ENCODE measurements around the gene CELF4.

CELF4 gene

GRCh38 chr18:37430357-37431076 lies 135.1 kb downstream of the CELF4 start:
- H3K4me1 ChIP-seq (ENCODE audit: control insufficient read depth, insufficient read depth, low read length, unreplicated experiment) = no peaks in the 10 kb centered on the region
- no peak overlapping the region for H3K4me3 ChIP-seq (ENCODE audit: low read depth, low read length)
- H2AFZ ChIP-seq (ENCODE audit: low read length, unreplicated experiment) = no peak overlapping the region
- H3K27me3 ChIP-seq (ENCODE audit: insufficient read depth, low read length) = peaks cover 24% of the 10 kb centered on the region
- no peaks in the 10 kb centered on the region for H3K79me2 ChIP-seq (ENCODE audit: control insufficient read depth, insufficient read depth, low read length, unreplicated experiment)
- H3K27ac ChIP-seq (ENCODE audit: low read depth, low read length) = no peak overlapping the region
- H3K36me3 ChIP-seq (ENCODE audit: insufficient read depth, low read length) = no peaks in the 10 kb centered on the region

DNA sequence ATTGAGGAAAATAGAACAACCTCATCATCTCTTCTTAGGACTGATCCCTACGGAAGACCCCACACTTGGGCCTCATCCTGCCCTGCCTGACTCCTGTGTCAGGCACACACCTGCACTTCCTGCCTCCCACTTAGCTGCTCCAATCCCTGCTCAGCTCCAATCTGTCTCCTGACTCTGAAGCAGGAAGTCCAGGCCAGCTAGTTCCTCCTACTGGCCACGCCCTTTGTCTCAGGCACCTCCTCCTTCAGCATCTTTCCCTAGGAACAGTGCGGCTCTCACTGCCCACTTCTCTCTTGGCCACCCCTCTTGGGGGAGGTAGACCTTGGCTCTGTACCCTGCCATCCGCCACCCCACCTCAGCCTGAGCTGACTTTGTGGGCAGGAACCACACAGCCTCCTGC lies 135.8 kb downstream of the CELF4 start:
- no peak overlapping the region for H3K27ac ChIP-seq (ENCODE audit: low read depth, low read length)
- H2AFZ ChIP-seq (ENCODE audit: low read length, unreplicated experiment) = no peak overlapping the region
- peaks cover 17% of the 10 kb centered on the region for H3K27me3 ChIP-seq (ENCODE audit: insufficient read depth, low read length)
- no peak overlapping the region for H3K4me3 ChIP-seq (ENCODE audit: low read depth, low read length)
- no peaks in the 10 kb centered on the region for H3K4me1 ChIP-seq (ENCODE audit: control insufficient read depth, insufficient read depth, low read length, unreplicated experiment)
- no peaks in the 10 kb centered on the region for H3K36me3 ChIP-seq (ENCODE audit: insufficient read depth, low read length)
- H3K79me2 ChIP-seq (ENCODE audit: control insufficient read depth, insufficient read depth, low read length, unreplicated experiment) = no peaks in the 10 kb centered on the region

GRCh38 chr18:37428288-37428974 lies 137.2 kb downstream of the CELF4 start:
- no peaks in the 10 kb centered on the region for H3K79me2 ChIP-seq (ENCODE audit: control insufficient read depth, insufficient read depth, low read length, unreplicated experiment)
- H3K27me3 ChIP-seq (ENCODE audit: insufficient read depth, low read length) = peaks cover 8% of the 10 kb centered on the region; the same call in 1 of the 2 replicates
- H2AFZ ChIP-seq (ENCODE audit: low read length, unreplicated experiment) = no peak overlapping the region
- H3K27ac ChIP-seq (ENCODE audit: low read depth, low read length) = no peak overlapping the region
- H3K4me1 ChIP-seq (ENCODE audit: control insufficient read depth, insufficient read depth, low read length, unreplicated experiment) = no peaks in the 10 kb centered on the region
- H3K36me3 ChIP-seq (ENCODE audit: insufficient read depth, low read length) = no peaks in the 10 kb centered on the region
- no peak overlapping the region for H3K4me3 ChIP-seq (ENCODE audit: low read depth, low read length)

DNA sequence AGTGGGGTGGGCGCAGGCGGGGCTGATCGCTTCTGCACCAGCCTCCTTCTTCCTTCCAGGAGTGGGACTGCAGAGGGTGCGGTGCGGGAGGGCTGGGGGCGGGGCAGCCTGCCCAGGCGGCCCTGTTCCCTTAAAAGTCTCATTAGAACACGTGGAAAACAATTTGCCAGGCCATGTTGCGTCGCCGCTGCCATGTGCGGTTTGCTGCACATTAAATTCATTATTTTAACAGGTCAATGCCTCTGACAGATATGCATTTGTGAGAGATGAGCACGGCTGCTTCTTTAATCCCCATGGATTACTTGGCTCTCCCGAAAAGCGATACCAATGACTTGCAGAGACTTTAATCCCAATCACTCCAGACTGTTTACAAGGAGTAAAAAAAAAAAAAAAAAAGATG lies 139.0 kb downstream of the CELF4 start:
- H3K36me3 ChIP-seq (ENCODE audit: insufficient read depth, low read length) = no peaks in the 10 kb centered on the region
- no peak overlapping the region for H3K27ac ChIP-seq (ENCODE audit: low read depth, low read length)
- no peak overlapping the region for H2AFZ ChIP-seq (ENCODE audit: low read length, unreplicated experiment)

DNA sequence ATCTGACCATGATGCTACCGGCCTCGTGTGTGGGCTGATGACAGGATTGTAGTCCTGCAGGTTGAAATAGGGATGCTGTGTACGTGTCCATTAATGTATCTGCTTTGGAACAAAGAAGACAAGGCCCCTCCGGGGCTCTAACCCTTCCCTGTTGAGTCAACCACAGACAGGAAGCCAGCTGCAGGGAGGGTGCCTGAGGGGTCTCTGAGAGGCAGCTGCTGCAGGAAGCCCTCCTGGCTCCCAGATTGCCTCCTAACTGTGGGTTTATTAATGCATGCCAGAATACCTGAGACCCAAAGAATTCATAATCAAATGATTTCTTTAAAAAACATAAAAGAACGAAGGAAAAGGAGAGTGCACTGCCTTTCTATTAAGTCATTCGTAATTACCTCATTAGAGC lies 140.4 kb downstream of the CELF4 start:
- H3K27me3 ChIP-seq (ENCODE audit: insufficient read depth, low read length) = no peaks in the 10 kb centered on the region
- no peak overlapping the region for H3K27ac ChIP-seq (ENCODE audit: low read depth, low read length)
- H3K36me3 ChIP-seq (ENCODE audit: insufficient read depth, low read length) = no peaks in the 10 kb centered on the region
- H2AFZ ChIP-seq (ENCODE audit: low read length, unreplicated experiment) = no peak overlapping the region
- no peak overlapping the region for H3K4me3 ChIP-seq (ENCODE audit: low read depth, low read length)
- H3K4me1 ChIP-seq (ENCODE audit: control insufficient read depth, insufficient read depth, low read length, unreplicated experiment) = no peaks in the 10 kb centered on the region
- H3K79me2 ChIP-seq (ENCODE audit: control insufficient read depth, insufficient read depth, low read length, unreplicated experiment) = no peaks in the 10 kb centered on the region

More for the DNA sequence above, 139.0 kb downstream of the CELF4 start:
- Histone ChIP-seq H3K4me3 (ENCODE audit: low read depth, low read length) (no peak overlapping the region), H3K79me2 (ENCODE audit: control insufficient read depth, insufficient read depth, low read length, unreplicated experiment) (no peaks in the 10 kb centered on the region), H3K4me1 (ENCODE audit: control insufficient read depth, insufficient read depth, low read length, unreplicated experiment) (no peaks in the 10 kb centered on the region), H3K27me3 (ENCODE audit: insufficient read depth, low read length) (no peaks in the 10 kb centered on the region)

DNA sequence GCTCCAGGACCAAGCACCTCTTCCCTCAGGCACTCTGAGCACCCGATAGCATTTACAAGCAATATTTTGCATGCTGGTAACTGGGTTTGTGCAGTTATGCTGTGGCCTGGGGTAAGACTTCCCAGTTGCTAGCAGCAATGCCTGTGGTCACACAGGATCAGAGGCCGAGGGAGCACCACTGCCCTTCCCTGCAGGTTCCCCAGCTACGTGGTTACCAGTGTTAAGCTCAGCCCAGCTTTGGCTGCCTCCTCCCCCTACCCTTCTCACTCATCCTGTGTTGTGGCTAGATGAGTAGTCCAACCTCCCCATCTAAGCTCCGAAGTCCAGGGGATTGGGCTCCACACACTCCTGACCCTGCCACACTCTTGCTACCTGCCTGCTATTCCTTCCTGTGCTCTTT lies 141.1 kb downstream of the CELF4 start:
- no peaks in the 10 kb centered on the region for H3K27me3 ChIP-seq (ENCODE audit: insufficient read depth, low read length)
- no peak overlapping the region for H3K27ac ChIP-seq (ENCODE audit: low read depth, low read length)
- H3K4me3 ChIP-seq (ENCODE audit: low read depth, low read length) = no peak overlapping the region
- no peaks in the 10 kb centered on the region for H3K36me3 ChIP-seq (ENCODE audit: insufficient read depth, low read length)
- H3K4me1 ChIP-seq (ENCODE audit: control insufficient read depth, insufficient read depth, low read length, unreplicated experiment) = no peaks in the 10 kb centered on the region
- no peaks in the 10 kb centered on the region for H3K79me2 ChIP-seq (ENCODE audit: control insufficient read depth, insufficient read depth, low read length, unreplicated experiment)
- H2AFZ ChIP-seq (ENCODE audit: low read length, unreplicated experiment) = no peak overlapping the region

GRCh38 chr18:37422596-37422995 lies 143.0 kb downstream of the CELF4 start:
- Histone ChIP-seq H3K4me3 (ENCODE audit: low read depth, low read length) (no peak overlapping the region), H2AFZ (ENCODE audit: low read length, unreplicated experiment) (no peak overlapping the region), H3K4me1 (ENCODE audit: control insufficient read depth, insufficient read depth, low read length, unreplicated experiment) (no peaks in the 10 kb centered on the region), H3K27me3 (ENCODE audit: insufficient read depth, low read length) (peaks cover 9% of the 10 kb centered on the region; the same call in 1 of the 2 replicates), H3K27ac (ENCODE audit: low read depth, low read length) (no peak overlapping the region), H3K36me3 (ENCODE audit: insufficient read depth, low read length) (no peaks in the 10 kb centered on the region), H3K79me2 (ENCODE audit: control insufficient read depth, insufficient read depth, low read length, unreplicated experiment) (no peaks in the 10 kb centered on the region)

- Histone ChIP-seq H3K4me3 (ENCODE audit: low read depth, low read length) (no peak overlapping the region), H3K79me2 (ENCODE audit: control insufficient read depth, insufficient read depth, low read length, unreplicated experiment) (no peaks in the 10 kb centered on the region), H3K36me3 (ENCODE audit: insufficient read depth, low read length) (no peaks in the 10 kb centered on the region), H3K4me1 (ENCODE audit: control insufficient read depth, insufficient read depth, low read length, unreplicated experiment) (no peaks in the 10 kb centered on the region), H2AFZ (ENCODE audit: low read length, unreplicated experiment) (no peak overlapping the region), H3K27me3 (ENCODE audit: insufficient read depth, low read length) (peaks cover 12% of the 10 kb centered on the region; the same call in 1 of the 2 replicates), H3K27ac (ENCODE audit: low read depth, low read length) (no peak overlapping the region)
These were observed 143.5 kb downstream of the CELF4 start for GRCh38 chr18:37422116-37422515.

DNA sequence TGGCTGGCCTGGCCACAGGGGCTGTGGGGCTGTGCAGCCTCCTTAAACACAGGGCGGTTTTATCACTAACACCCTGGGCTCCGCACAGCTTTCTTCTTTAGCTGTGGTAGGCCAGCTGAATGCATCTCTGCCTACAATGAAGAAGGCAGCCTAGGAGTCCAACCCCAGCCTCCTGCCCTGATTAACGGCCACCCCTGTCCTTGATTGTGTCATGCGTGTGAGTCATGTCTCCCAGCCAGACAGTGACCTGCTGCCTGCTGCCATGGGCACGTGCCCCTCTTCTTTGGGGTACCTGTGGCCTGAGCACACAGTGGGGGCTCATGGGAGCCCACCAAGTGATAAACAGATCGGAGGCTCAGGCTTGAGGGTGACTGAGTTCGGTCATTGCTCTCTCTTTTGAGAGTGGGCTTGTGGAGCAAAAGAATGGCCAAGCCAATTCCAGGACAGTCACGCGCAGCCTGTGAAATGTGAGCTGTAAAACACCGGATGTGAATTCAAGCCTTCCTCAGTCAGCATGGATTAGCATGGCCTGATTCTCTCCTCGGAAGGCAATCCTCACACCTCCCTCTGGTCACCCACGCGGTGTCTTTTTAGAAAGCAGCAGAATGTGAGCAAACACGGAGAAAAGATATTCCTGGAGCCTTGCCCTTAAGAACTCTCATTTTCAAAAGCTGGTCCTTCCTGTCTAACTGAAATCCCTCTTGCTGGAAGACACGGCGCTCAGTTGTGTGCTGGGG lies 144.1 kb downstream of the CELF4 start:
- Histone ChIP-seq H3K27me3 (ENCODE audit: insufficient read depth, low read length) (peaks cover 17% of the 10 kb centered on the region; the same call in 1 of the 2 replicates), H2AFZ (ENCODE audit: low read length, unreplicated experiment) (no peak overlapping the region), H3K36me3 (ENCODE audit: insufficient read depth, low read length) (no peaks in the 10 kb centered on the region)

GRCh38 chr18:37420315-37420880 lies 145.2 kb downstream of the CELF4 start:
- H3K27ac ChIP-seq (ENCODE audit: low read depth, low read length) = no peak overlapping the region
- H3K36me3 ChIP-seq (ENCODE audit: insufficient read depth, low read length) = no peaks in the 10 kb centered on the region
- no peaks in the 10 kb centered on the region for H3K79me2 ChIP-seq (ENCODE audit: control insufficient read depth, insufficient read depth, low read length, unreplicated experiment)
- peaks cover 23% of the 10 kb centered on the region; the same call in 1 of the 2 replicates for H3K27me3 ChIP-seq (ENCODE audit: insufficient read depth, low read length)
- no peaks in the 10 kb centered on the region for H3K4me1 ChIP-seq (ENCODE audit: control insufficient read depth, insufficient read depth, low read length, unreplicated experiment)
- no peak overlapping the region for H3K4me3 ChIP-seq (ENCODE audit: low read depth, low read length)
- H2AFZ ChIP-seq (ENCODE audit: low read length, unreplicated experiment) = no peak overlapping the region

More for the DNA sequence above, 144.1 kb downstream of the CELF4 start:
- Histone ChIP-seq H3K4me3 (ENCODE audit: low read depth, low read length) (no peak overlapping the region), H3K4me1 (ENCODE audit: control insufficient read depth, insufficient read depth, low read length, unreplicated experiment) (no peaks in the 10 kb centered on the region), H3K27ac (ENCODE audit: low read depth, low read length) (no peak overlapping the region), H3K79me2 (ENCODE audit: control insufficient read depth, insufficient read depth, low read length, unreplicated experiment) (no peaks in the 10 kb centered on the region)
